ENCODE measurements around the gene LMOD1. TPM values are rescaled to one million over a fixed set of nuclear protein-coding genes. Genes with fewer than 3 reads are reported as not detected.
"Not testable (repeated sequence)": the region's sequence is repeated elsewhere in the genome, so short reads cannot be mapped to it uniquely, and the experiment has no call there.

Gene LMOD1
- total and polyA plus RNA-seq, 4 donors = 347 to 601 (median 418) TPM

DNA sequence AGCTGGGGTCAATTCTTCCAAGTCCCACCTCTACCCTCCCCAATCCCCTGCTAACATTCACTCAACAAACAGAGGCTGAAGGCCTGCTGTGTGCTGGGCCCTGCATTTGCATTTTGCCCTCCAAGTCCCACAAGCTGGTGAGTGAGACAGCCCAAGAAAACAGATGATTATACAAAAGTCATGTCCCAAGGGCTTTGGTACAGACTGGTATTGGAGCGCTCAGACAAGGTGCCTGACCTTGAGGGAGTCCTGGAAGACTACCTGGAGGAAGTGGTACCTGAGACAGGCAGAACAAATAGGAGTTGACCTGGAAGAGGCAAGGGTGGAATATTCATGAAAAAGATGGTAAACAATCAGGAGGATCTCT, 4.2 kb downstream of the LMOD1 start:
- DNase-seq = no peak
- Histone ChIP-seq H3K27ac (ENCODE audit: low read depth in 1 of 2, low read length in 2 of 2) (peak overlapping the region; percentile 6 to 76), H3K4me3 (ENCODE audit: low read length in 2 of 2) (peak overlapping the region; percentile 58 to 77), H3K9me3 (ENCODE audit: control insufficient read depth, low read length) (no peaks in the 10 kb centered on the region), H3K27me3 (ENCODE audit: control insufficient read depth in 1 of 2, insufficient read depth in 2 of 2, low read length in 1 of 2) (no peaks in the 10 kb centered on the region), H3K36me3 (ENCODE audit: control insufficient read depth in 1 of 2, insufficient read depth in 2 of 2, low read length in 1 of 2) (peaks cover 4 to 8% of the 10 kb centered on the region in 2 donors), H3K4me1 (ENCODE audit: control insufficient read depth in 1 of 2, insufficient read depth in 2 of 2, low read length in 2 of 2) (peaks cover 3 to 4% of the 10 kb centered on the region in 2 donors)
- WGBS, 2 donors = 4 to 13% methylated on average over 1 of the region's 1 CpG
- intact Hi-C loops (cut with DNase I) = loop anchor here in 1 of 2 donors (1.0 kb wide), 1 partner anchor 25 kb away; no protein-coding TSS in a partner anchor
- ATAC-seq (ENCODE audit: low FRiP score) = no peak

GRCh38 chr1:201941420-201942128, 4.8 kb downstream of the LMOD1 start:
- Histone ChIP-seq H3K27ac (ENCODE audit: low read depth in 1 of 2, low read length in 2 of 2) (peak overlapping the region; percentile 6 to 76), H3K4me1 (ENCODE audit: control insufficient read depth in 1 of 2, insufficient read depth in 2 of 2, low read length in 2 of 2) (peaks cover 3 to 4% of the 10 kb centered on the region in 2 donors), H3K27me3 (ENCODE audit: control insufficient read depth in 1 of 2, insufficient read depth in 2 of 2, low read length in 1 of 2) (no peaks in the 10 kb centered on the region), H3K9me3 (ENCODE audit: control insufficient read depth, low read length) (no peaks in the 10 kb centered on the region), H3K4me3 (ENCODE audit: low read length in 2 of 2) (peak overlapping the region; percentile 58 to 77), H3K36me3 (ENCODE audit: control insufficient read depth in 1 of 2, insufficient read depth in 2 of 2, low read length in 1 of 2) (peaks cover 4 to 8% of the 10 kb centered on the region in 2 donors)
- whole genome bisulfite sequencing, 2 donors = 5 to 8% methylated on average over 18 of the region's 18 CpGs
- intact Hi-C loops (cut with DNase I) = loop anchor here in 1 of 2 donors (1.0 kb wide), 1 partner anchor 24 kb away; no protein-coding TSS in a partner anchor
- DNase-seq (no peak), ATAC-seq (ENCODE audit: low FRiP score) (no peak)

- DNase-seq = peak in 1 of 2 donors; percentile 59
- ATAC-seq (ENCODE audit: low FRiP score); H3K4me1 ChIP-seq (ENCODE audit: control insufficient read depth in 1 of 2, insufficient read depth in 2 of 2, low read length in 2 of 2); H3K36me3 ChIP-seq (ENCODE audit: control insufficient read depth in 1 of 2, insufficient read depth in 2 of 2, low read length in 1 of 2); H3K27me3 ChIP-seq (ENCODE audit: control insufficient read depth in 1 of 2, insufficient read depth in 2 of 2, low read length in 1 of 2); H3K9me3 ChIP-seq (ENCODE audit: control insufficient read depth, low read length); intact Hi-C loops (cut with DNase I): not testable (repeated sequence)
- peak overlapping the region in 1 of 2 donors; percentile 10 for H3K4me3 ChIP-seq (ENCODE audit: low read length in 2 of 2)
- 13 to 25% methylated on average over 10 of the region's 10 CpGs for WGBS, 2 donors
- peak overlapping the region in 1 of 2 donors; percentile 68 for H3K27ac ChIP-seq (ENCODE audit: low read depth in 1 of 2, low read length in 2 of 2)
These were observed 6.0 kb downstream of the LMOD1 start for GRCh38 chr1:201940316-201940715.

GRCh38 chr1:201939574-201939973, 6.8 kb downstream of the LMOD1 start:
- peaks cover 4 to 8% of the 10 kb centered on the region in 2 donors for H3K36me3 ChIP-seq (ENCODE audit: control insufficient read depth in 1 of 2, insufficient read depth in 2 of 2, low read length in 1 of 2)
- H3K9me3 ChIP-seq (ENCODE audit: control insufficient read depth, low read length) = no peaks in the 10 kb centered on the region
- no peaks in the 10 kb centered on the region for H3K27me3 ChIP-seq (ENCODE audit: control insufficient read depth in 1 of 2, insufficient read depth in 2 of 2, low read length in 1 of 2)
- peaks cover 3 to 9% of the 10 kb centered on the region in 2 donors for H3K4me1 ChIP-seq (ENCODE audit: control insufficient read depth in 1 of 2, insufficient read depth in 2 of 2, low read length in 2 of 2)
- intact Hi-C loops (cut with DNase I) = no loop called here
- DNase-seq = no peak
- peak overlapping the region; percentile 15 to 88 for H3K27ac ChIP-seq (ENCODE audit: low read depth in 1 of 2, low read length in 2 of 2)
- 3 to 5% methylated on average over 5 of the region's 5 CpGs for WGBS, 2 donors
- peak overlapping the region; percentile 10 to 66 for H3K4me3 ChIP-seq (ENCODE audit: low read length in 2 of 2)
- no peak for ATAC-seq (ENCODE audit: low FRiP score)

DNA sequence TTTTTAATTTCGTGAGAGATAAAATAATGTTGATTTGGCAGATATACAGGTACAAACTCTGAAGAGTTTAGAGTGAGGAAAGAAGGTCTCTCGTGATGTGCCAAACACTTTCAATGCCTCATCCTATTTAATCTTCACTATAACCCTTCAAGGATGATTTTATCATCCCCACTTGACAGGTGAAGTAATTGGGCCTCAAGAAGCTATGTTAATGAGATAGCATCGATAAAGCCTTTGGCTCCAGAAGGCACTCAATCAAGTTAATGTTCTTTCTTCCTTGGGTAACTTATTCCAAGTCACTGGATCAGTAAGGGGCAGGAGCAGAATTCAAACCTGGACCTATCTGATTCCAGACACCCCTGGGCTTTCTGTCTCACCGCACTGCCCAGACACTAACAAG, 7.2 kb downstream of the LMOD1 start:
- Histone ChIP-seq H3K27ac (ENCODE audit: low read depth in 1 of 2, low read length in 2 of 2) (peak overlapping the region in 1 of 2 donors; percentile 88), H3K4me3 (ENCODE audit: low read length in 2 of 2) (peak overlapping the region; percentile 10 to 66), H3K27me3 (ENCODE audit: control insufficient read depth in 1 of 2, insufficient read depth in 2 of 2, low read length in 1 of 2) (no peaks in the 10 kb centered on the region), H3K4me1 (ENCODE audit: control insufficient read depth in 1 of 2, insufficient read depth in 2 of 2, low read length in 2 of 2) (peaks cover 3 to 10% of the 10 kb centered on the region in 2 donors), H3K36me3 (ENCODE audit: control insufficient read depth in 1 of 2, insufficient read depth in 2 of 2, low read length in 1 of 2) (peaks cover 2 to 7% of the 10 kb centered on the region in 2 donors), H3K9me3 (ENCODE audit: control insufficient read depth, low read length) (no peaks in the 10 kb centered on the region)
- DNase-seq (no peak), ATAC-seq (ENCODE audit: low FRiP score) (no peak)
- 4 to 12% methylated on average over 4 of the region's 4 CpGs for WGBS, 2 donors
- intact Hi-C loops (cut with DNase I) = no loop called here

DNA sequence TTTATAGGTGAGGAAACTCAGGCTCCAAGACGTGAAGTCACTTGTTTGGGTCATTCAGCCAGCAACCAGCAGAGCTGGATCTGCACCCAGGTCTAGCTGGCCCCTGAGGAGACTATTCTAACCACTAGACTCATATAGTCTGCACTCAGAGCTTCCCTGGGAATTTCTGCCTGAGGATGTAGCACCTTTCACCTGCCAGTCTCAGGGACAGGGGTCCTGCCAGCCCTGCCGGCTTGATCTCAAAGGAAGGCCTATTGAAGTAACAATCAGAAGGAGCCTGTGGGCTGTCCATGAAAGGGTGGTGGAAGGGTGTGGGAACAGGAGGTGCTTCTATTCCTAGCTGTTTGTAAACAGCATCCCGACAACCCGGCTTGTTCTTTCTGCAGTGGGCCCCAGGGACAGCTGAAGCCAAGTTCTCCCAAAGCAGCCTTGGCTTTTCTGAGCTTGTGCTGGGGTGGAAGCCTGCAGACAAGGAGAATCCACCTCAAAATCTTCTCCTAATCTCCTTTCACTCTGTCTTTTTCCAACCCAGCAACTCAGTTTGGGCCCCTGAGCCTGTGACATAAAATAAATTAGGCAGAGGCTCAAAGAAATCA, 7.8 kb downstream of the LMOD1 start:
- peak overlapping the region in 1 of 2 donors; percentile 66 for H3K4me3 ChIP-seq (ENCODE audit: low read length in 2 of 2)
- ATAC-seq (ENCODE audit: low FRiP score) = peak; percentile 3

GRCh38 chr1:201937624-201938213, 8.6 kb downstream of the LMOD1 start:
- Histone ChIP-seq H3K4me3 (ENCODE audit: low read length in 2 of 2) (no peak overlapping the region), H3K9me3 (ENCODE audit: control insufficient read depth, low read length) (no peaks in the 10 kb centered on the region), H3K27me3 (ENCODE audit: control insufficient read depth in 1 of 2, insufficient read depth in 2 of 2, low read length in 1 of 2) (no peaks in the 10 kb centered on the region), H3K27ac (ENCODE audit: low read depth in 1 of 2, low read length in 2 of 2) (peak overlapping the region in 1 of 2 donors; percentile 53), H3K4me1 (ENCODE audit: control insufficient read depth in 1 of 2, insufficient read depth in 2 of 2, low read length in 2 of 2) (peaks cover 7 to 10% of the 10 kb centered on the region in 2 donors), H3K36me3 (ENCODE audit: control insufficient read depth in 1 of 2, insufficient read depth in 2 of 2, low read length in 1 of 2) (peaks cover 0 to 4% of the 10 kb centered on the region in 2 donors)
- intact Hi-C loops (cut with DNase I) = no loop called here
- ATAC-seq (ENCODE audit: low FRiP score) (peak; percentile 43), DNase-seq (no peak)
- 19 to 20% methylated on average over 5 of the region's 5 CpGs for WGBS, 2 donors

More for the DNA sequence above, 7.8 kb downstream of the LMOD1 start:
- Histone ChIP-seq H3K4me1 (ENCODE audit: control insufficient read depth in 1 of 2, insufficient read depth in 2 of 2, low read length in 2 of 2) (peaks cover 7 to 10% of the 10 kb centered on the region in 2 donors), H3K27ac (ENCODE audit: low read depth in 1 of 2, low read length in 2 of 2) (peak overlapping the region; percentile 2 to 70), H3K27me3 (ENCODE audit: control insufficient read depth in 1 of 2, insufficient read depth in 2 of 2, low read length in 1 of 2) (no peaks in the 10 kb centered on the region), H3K36me3 (ENCODE audit: control insufficient read depth in 1 of 2, insufficient read depth in 2 of 2, low read length in 1 of 2) (peaks cover 0 to 7% of the 10 kb centered on the region in 2 donors), H3K9me3 (ENCODE audit: control insufficient read depth, low read length) (no peaks in the 10 kb centered on the region)
- WGBS, 2 donors = 9% methylated on average over 4 of the region's 4 CpGs
- intact Hi-C loops (cut with DNase I) = no loop called here
- DNase-seq = no peak

GRCh38 chr1:201933840-201934430, 12.4 kb downstream of the LMOD1 start:
- peak overlapping the region in 1 of 2 donors; percentile 1 for H3K4me3 ChIP-seq (ENCODE audit: low read length in 2 of 2)
- peaks cover 4 to 13% of the 10 kb centered on the region in 2 donors for H3K4me1 ChIP-seq (ENCODE audit: control insufficient read depth in 1 of 2, insufficient read depth in 2 of 2, low read length in 2 of 2)
- ATAC-seq (ENCODE audit: low FRiP score) (peak; percentile 5), DNase-seq (no peak)
- H3K27me3 ChIP-seq (ENCODE audit: control insufficient read depth in 1 of 2, insufficient read depth in 2 of 2, low read length in 1 of 2) = no peaks in the 10 kb centered on the region
- intact Hi-C loops (cut with DNase I) = no loop called here
- peaks cover 0 to 6% of the 10 kb centered on the region in 2 donors for H3K36me3 ChIP-seq (ENCODE audit: control insufficient read depth in 1 of 2, insufficient read depth in 2 of 2, low read length in 1 of 2)
- peak overlapping the region in 1 of 2 donors; percentile 93 for H3K27ac ChIP-seq (ENCODE audit: low read depth in 1 of 2, low read length in 2 of 2)
- H3K9me3 ChIP-seq (ENCODE audit: control insufficient read depth, low read length) = no peaks in the 10 kb centered on the region
- 5 to 7% methylated on average over 5 of the region's 5 CpGs for WGBS, 2 donors
